HG03196 (cell line): Measurements from ENCODE around the gene RICTOR.

Experiments
- ATAC-seq: cut with Tn5 transposase; IDR thresholded peaks from one replicate; pipeline ENCODE4 v1.9.1; 2021; ENCODE audit not compliant: unreplicated experiment

Gene RICTOR

DNA sequence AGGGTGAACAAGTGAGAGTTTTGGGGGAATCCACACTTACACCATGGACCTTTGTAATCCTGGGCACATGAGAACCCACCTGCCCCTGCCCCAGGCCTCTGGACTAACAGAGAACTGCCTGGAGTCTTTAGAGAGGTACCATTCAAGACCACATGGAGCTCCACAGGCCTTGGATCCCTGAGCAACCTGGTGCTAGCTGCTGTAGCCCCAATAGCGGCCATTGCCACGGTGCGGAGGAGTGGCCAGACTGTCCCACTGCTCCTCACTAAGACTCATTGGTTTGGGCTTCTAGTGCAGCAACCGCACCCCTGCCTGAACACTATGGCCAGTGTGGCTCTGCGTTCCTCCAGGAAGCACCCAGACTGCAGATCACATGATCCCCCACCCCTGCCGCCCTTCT, 182.6 kb downstream of the RICTOR start:
- no peak for ATAC-seq

GRCh38 chr5:38889424-38889823, 184.8 kb downstream of the RICTOR start:
- ATAC-seq, result no peak

- no peak for ATAC-seq
These were observed 186.2 kb downstream of the RICTOR start for GRCh38 chr5:38888041-38888440.
